Fibroblast of the aortic adventitia (primary cell): ENCODE results near the gene TRMU. TPM values are rescaled to one million over a fixed set of nuclear protein-coding genes. Genes with fewer than 3 reads are reported as not detected.
"Not testable (repeated sequence)": the region's sequence is repeated elsewhere in the genome, so short reads cannot be mapped to it uniquely, and the experiment has no call there.

Source experiments
- DNase-seq: peaks from one replicate; pipeline ENCODE4 v3.0.0-alpha.2; 2010; ENCODE audit warnings: low read depth
- H3K4me3 ChIP-seq: 2 replicates; pipeline ENCODE4 v1.5.1; 2011; ENCODE audit warnings: low read depth, mild to moderate bottlenecking, control low read depth, low read length, moderate library complexity
- CTCF ChIP-seq: IDR thresholded peaks from 2 replicates; pipeline ENCODE4 v1.5.1; 2011; ENCODE audit warnings: mild to moderate bottlenecking, low read length, control low read depth, inconsistent platforms; ENCODE audit not compliant: insufficient read depth
- total RNA-seq: library from RNA; depleted of rRNA; stranded (reverse); fragments of >200 nt; gene quantifications from 2 replicates; pipeline ENCODE4 v1.2.3, GENCODE V29; 2012; ENCODE audit warnings: low replicate concordance

The TRMU gene
- total RNA-seq, 1 donor, result 23.1 TPM

GRCh38 chr22:46401370-46401769 lies 65.9 kb downstream of the TRMU start:
- DNase-seq, result no peak
- no peak for TF ChIP-seq CTCF
- no peak overlapping the region for H3K4me3 ChIP-seq

DNA sequence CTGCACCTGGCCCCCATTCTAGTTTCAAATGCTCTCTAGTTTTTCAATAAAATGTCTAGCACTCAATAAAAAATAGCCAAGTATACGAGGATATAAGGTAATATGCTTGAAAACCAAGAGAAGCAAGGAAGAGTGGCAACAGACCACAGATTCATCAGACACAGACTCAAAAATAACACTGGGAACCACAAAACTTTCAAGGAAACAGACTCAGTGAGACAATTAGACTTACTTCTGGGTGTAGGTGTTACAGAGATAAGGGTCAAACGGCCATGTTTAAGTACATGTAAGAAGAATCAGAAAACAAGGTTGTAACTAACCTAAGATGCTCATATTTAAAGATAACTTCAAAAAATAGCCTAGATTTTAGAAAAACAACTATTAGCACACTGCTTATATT lies 67.0 kb downstream of the TRMU start:
- no peak for TF ChIP-seq CTCF
- DNase-seq, result no peak

GRCh38 chr22:46403880-46404279 lies 68.4 kb downstream of the TRMU start:
- H3K4me3 ChIP-seq, DNase-seq: not testable (repeated sequence)

More for the DNA sequence above, 67.0 kb downstream of the TRMU start:
- H3K4me3 ChIP-seq, result no peak overlapping the region

- TF ChIP-seq CTCF, result no peak
Measured at GRCh38 chr22:46405901-46406300, 70.4 kb downstream of the TRMU start.

DNA sequence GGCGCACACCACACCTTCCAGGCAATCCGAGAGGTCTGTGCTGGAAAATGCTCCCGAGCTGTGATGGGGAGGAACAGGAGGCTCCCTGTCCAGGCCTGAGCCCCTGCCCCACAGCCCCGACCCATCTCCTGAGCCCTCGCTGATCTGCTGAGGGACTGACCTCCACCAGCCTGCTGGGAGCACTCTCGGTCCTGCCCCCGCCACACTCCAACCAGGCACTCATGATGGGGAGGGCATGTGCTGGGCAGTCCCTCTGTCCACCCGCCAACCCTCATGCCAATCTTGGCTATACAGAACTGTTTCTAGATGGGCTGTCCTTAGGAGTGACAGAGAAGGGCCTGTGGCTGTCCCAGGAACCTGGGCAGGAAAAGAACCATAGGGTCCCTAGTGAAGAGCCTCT lies 70.8 kb downstream of the TRMU start:
- DNase-seq, result no peak
- TF ChIP-seq CTCF, result no peak
- H3K4me3 ChIP-seq, result no peak overlapping the region

More at GRCh38 chr22:46405901-46406300, 70.4 kb downstream of the TRMU start:
- no peak overlapping the region for H3K4me3 ChIP-seq
- DNase-seq, result no peak

DNA sequence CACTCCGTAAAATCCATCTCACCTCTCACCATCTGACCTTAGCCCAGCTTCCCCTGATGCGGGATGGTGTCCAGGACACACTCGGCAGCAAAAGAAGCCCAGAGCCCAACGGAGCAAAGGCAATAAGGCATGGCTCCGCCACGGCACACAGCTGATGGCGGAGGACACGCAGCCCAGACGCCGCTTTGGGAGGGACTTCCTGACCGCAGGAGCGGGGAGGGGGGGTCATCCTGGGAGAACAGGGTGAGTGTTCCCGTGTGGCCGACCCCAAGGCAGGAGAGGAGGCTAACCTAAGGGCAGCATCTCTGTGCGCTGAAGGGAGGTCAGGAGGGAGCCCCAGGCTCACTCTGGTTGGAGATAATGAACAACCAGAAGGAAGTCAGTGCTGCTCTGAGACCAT lies 71.3 kb downstream of the TRMU start:
- no peak for DNase-seq
- H3K4me3 ChIP-seq, result no peak overlapping the region
- TF ChIP-seq CTCF, result no peak

Other genes with a start within 250 kb of the TRMU start
- 13.4 and 24.4 TPM in 2 replicates for gene PPARA, start 185.2 kb upstream of the TRMU start, total RNA-seq
- 0.74 and 7.7 TPM in 2 replicates for gene CDPF1, start 85.4 kb upstream of the TRMU start, total RNA-seq
- gene PKDREJ, start 72.4 kb upstream of the TRMU start, total RNA-seq, result 0.09 TPM in 1 of 2 replicates, not detected in the other
- gene TTC38, start 67.7 kb upstream of the TRMU start, total RNA-seq, result 13.3 and 26.8 TPM in 2 replicates
- 1.3 and 13.4 TPM in 2 replicates for gene GTSE1, start 38.8 kb upstream of the TRMU start, total RNA-seq
- gene CELSR1, start 201.9 kb downstream of the TRMU start, total RNA-seq, result 1.1 and 4.3 TPM in 2 replicates